ENCODE measurements around the gene MAML2.

Gene MAML2

DNA sequence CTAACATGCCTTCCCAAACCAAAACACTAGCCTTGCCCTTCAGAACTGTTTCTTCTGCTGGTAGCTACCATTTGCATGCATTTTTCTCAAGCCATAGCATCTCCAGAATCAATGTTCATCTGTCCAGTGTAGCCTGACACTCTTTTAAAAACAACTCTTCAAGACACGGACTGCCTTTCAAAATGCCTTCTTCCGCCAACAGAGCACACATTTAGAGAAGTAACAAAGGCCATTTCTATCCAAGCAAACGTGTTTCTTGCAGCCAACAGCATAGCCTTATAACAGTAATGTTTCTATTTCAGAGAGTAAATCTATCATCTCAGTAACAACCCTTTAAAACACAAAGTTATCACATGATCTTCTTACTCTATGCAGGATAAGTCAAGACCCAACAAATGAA, 275.8 kb downstream of the MAML2 start:
- DNase-seq (ENCODE audit: low spot score) = no peak

- no peak for DNase-seq (ENCODE audit: low spot score)
Measured at GRCh38 chr11:96065379-96065778, 277.6 kb downstream of the MAML2 start.

DNA sequence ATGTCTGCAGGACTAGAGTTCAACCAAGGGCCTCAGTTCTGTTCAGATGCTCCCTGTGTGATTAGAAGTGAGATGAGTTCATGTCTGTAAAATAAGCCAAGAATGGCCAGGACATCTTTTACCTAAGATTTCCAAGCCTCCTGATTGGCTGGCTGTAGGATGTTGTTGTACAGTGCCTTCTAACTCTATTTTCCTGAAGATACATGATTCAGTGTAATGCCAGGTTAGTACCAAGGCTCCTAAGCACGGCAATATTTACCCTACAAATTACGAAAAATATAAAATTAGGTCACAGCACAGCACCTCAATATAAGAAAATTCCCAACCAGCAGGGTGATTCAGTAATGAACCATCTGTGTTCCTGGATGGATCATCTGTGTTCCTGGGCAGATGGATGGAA, 279.1 kb downstream of the MAML2 start:
- DNase-seq (ENCODE audit: low spot score) = no peak

GRCh38 chr11:96063053-96063452, 279.9 kb downstream of the MAML2 start:
- no peak for DNase-seq (ENCODE audit: low spot score)

- DNase-seq (ENCODE audit: low spot score) = no peak
Measured at GRCh38 chr11:96062134-96062533, 280.9 kb downstream of the MAML2 start.

- DNase-seq (ENCODE audit: low spot score) = no peak
Measured at GRCh38 chr11:96061730-96062129, 281.3 kb downstream of the MAML2 start.

- DNase-seq (ENCODE audit: low spot score) = no peak
Measured at GRCh38 chr11:96061069-96061468, 281.9 kb downstream of the MAML2 start.

GRCh38 chr11:96057502-96057901, 285.5 kb downstream of the MAML2 start:
- no peak for DNase-seq (ENCODE audit: low spot score)

- no peak for DNase-seq (ENCODE audit: low spot score)
Measured at GRCh38 chr11:96056576-96056975, 286.4 kb downstream of the MAML2 start.

DNA sequence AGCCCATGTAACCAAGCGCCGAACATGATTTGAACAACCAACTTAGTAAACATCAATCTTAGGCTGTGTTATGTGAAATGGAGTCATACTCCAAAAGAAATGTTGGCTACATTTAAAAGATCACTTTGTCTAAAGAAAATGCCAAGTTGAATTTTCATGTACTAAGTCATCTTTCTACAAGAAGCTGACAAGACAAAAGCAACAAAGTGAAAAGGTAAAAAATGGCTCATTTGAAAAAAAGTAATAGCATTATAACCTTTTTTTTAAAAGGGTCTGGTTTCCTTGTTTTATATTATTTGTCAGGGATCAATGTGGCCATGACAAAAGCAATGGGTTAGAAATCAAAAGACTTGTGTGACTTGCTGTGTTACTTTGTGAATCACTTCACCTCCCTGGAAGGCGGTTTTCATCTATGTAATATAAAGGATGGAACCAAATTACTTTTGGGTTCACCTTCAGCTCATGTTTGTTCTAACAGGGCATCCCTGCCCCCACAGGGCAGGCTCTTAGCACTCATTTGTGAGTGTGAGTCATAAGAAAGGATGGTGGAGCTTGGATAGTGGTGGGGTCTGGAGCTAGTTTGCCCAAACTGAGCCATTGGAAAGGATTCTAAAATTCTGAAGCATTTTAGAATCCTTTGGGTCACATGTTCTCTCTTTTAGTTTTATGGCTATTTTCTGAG, 287.1 kb downstream of the MAML2 start:
- peak; percentile 67 for DNase-seq (ENCODE audit: low spot score)

DNA sequence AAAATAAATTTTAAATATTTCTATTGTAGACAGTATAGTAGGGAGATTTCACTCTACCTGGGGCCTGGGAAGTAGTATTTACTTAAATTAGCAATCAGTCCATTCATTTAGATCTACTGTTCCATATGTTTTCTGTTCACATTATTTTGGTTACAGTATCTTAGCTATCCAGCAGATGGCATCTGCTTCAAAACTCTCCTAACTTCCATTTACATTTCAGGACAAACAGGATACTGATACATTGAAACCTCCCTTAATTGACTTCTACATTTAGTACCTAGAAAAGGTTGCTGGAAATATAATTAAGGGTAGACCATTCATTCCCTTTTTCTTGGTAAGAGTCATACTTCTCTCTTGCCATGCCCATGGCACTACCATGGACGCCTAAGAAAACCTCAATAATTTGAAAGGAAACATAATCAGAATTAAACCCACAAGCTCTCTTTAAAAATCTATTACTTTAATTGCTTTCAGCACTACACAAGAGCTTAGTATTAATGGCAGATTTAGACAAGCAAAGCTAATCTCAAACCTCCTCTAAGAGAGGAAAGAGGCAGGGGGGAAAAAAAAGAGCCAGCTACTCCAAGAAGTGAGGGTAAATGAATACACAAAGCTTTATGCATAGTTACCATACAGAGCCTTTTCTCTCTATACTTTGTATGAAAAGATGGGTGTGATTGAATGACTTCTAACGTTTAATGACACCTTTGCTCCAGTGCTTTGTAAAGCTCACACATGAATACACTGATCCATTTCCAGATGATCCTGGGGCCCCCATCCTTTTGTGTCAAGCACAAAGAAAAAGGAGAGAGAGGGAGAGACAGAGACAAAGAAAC, 287.9 kb downstream of the MAML2 start:
- DNase-seq (ENCODE audit: low spot score) = peak; percentile 57

GRCh38 chr11:96052921-96053651, 289.9 kb downstream of the MAML2 start:
- peak; percentile 51 for DNase-seq (ENCODE audit: low spot score)

DNA sequence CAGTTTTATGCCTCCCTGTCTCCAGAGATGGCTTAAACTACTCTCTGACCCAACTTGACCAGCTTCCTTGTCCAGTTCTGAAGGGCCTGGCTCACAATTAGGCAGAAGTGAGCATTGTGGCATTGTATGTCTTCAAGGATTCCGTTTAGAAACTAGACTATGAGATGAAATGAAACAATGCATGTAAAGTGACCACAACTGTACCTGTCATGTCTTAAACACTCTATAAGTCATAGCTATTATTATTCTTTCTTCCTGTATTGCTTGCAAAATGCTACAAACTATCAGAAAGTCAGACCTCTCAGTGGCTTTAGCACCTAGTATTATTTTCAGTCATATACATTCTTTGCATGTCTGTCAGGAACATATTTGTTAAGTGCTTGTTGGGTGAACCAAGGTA, 291.2 kb downstream of the MAML2 start:
- DNase-seq (ENCODE audit: low spot score) = no peak

GRCh38 chr11:96050435-96051182, 292.4 kb downstream of the MAML2 start:
- no peak for DNase-seq (ENCODE audit: low spot score)

- no peak for DNase-seq (ENCODE audit: low spot score)
Measured at GRCh38 chr11:96049426-96049825, 293.6 kb downstream of the MAML2 start.

DNA sequence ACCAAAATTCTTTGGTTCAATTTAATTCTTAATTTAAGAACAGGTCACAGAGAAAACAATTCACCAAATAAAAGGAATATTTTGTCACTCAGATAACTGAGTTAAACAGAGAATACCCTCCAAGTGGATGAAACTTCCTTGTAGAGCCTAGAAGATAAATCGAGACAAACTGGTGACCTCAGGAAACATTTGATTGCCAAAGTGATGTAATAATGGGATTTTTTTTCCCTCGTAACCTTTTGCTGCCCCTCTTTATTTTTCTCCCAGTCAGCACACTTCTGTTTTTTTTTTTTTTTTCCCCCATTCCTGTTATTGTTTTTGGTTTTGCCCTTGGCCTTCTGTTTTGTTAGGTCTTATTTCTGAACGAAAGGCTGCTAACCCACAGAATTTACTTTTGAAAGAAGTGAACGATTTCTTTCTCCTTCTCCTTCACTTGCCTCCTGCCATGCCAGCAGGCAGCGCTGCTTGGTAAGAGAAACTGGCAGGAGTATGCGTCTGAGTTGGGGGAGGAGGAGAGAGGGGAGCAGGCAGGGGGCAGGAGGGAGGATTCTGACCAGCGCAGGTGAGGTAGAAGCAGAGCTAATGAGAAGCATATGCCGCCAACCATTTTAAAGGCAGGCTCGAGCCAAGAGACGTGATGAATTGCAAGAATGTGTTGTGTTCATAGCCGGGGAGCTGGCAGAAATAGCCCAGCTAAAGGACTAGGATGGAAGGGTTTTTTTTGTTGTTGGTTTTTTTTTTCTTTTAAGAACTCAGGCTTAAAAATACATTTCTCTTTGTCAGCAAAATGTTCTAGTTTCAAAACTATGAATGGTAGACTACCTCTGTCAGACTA, 297.2 kb downstream of the MAML2 start:
- DNase-seq (ENCODE audit: low spot score) = peak; percentile 64

- no peak for DNase-seq (ENCODE audit: low spot score)
Measured at GRCh38 chr11:96044747-96045146, 298.2 kb downstream of the MAML2 start.

DNA sequence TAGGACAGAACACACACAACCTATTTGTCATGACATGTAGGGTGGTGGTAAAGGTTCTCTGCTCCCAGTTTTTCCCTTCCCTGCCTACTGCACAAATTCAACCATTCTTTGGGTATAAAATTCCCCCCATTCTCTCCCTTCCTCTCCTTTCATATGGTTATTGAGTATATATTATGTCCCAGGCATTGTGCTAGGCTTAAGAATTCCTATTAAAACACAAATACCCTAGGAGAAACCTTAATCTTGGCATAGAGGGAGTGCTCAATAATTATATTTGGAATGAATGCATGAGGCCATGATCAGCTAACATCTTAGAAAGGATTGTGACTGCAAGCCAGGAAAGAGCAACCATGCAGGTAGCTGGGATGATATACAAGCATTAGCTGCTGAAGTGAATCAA, 298.7 kb downstream of the MAML2 start:
- no peak for DNase-seq (ENCODE audit: low spot score)

DNA sequence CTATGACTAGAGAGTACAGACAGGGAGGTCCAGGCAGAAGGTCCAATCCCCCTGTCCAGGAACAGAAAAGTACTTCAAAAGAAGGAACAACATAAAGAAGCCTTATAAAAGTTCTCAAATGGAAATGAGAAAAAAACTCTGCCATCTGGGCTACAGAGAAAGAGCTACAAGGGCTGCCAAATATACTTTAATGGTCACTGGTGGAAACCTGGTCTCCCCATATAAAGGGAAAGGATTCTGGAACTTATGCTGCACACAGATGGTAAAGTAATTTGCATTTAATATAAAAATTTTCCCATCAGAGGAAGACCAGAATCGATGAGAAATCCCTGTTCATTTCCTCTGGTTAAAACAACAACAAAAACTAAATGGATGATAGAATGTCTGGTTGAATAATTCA, 299.7 kb downstream of the MAML2 start:
- DNase-seq (ENCODE audit: low spot score) = no peak

DNA sequence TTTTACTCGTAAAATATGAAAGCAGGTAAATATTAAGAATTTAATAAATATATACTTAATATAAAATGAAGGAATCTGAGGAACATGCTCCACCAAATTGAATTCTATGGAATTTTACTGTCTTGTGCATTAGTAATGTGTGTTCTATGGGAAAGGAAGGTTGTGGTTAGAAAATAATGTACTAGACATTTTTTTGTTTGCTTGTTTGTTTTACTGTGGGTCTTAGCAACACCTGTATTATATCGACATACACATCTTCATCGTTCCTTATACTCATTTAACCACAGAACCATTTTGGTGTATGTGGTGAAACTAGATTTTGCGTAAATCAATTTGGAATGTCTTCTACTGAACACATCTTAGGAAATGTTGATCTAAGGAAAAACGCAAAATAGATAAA, 304.9 kb downstream of the MAML2 start:
- DNase-seq (ENCODE audit: low spot score) = no peak

GRCh38 chr11:96037405-96037949, 305.5 kb downstream of the MAML2 start:
- peak; percentile 76 for DNase-seq (ENCODE audit: low spot score)
